ENCODE results near the gene GBF1.

DNA sequence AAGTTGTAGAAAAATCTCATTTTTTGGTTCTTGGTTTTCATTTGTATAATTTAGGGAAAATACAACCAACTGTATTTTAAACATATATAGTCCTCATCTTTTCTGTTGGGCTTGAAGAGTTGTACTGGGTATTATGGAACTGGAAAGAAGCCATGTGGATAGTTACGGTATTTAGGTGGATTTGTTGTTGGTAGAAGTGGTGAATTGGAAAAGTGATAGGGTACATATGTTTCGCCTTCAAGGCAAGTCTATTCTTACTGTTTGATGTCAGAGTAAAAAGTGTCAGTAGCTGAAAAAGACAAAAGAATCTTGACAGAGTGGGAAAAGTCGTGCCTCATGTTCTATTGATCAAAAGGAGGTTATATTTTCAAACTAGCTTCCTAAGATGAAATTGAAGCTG is 64.6 kb downstream of the GBF1 start:
- TF ChIP-seq, protein P1, sequence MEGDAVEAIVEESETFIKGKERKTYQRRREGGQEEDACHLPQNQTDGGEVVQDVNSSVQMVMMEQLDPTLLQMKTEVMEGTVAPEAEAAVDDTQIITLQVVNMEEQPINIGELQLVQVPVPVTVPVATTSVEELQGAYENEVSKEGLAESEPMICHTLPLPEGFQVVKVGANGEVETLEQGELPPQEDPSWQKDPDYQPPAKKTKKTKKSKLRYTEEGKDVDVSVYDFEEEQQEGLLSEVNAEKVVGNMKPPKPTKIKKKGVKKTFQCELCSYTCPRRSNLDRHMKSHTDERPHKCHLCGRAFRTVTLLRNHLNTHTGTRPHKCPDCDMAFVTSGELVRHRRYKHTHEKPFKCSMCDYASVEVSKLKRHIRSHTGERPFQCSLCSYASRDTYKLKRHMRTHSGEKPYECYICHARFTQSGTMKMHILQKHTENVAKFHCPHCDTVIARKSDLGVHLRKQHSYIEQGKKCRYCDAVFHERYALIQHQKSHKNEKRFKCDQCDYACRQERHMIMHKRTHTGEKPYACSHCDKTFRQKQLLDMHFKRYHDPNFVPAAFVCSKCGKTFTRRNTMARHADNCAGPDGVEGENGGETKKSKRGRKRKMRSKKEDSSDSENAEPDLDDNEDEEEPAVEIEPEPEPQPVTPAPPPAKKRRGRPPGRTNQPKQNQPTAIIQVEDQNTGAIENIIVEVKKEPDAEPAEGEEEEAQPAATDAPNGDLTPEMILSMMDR (IDR thresholded peaks at IDR 0.05): no peak
- no peak for TF ChIP-seq POLR2A (IDR thresholded peaks at IDR 0.05)

Measured in right lobe of liver (tissue), 4 donors.